T-helper 1 cell treated with Interleukin-12 subunit alpha and Interleukin-12 subunit beta and Interleukin-4 antibody, amounts not matched to agents 30 μg/mL and 1 μg/mL, for 36 hours (primary cell): ENCODE measurements around the gene SFT2D1.

Experiments
- H3K27ac Mint-ChIP-seq: one replicate; pipeline ENCODE4 v1.8.0; 2021; ENCODE audit warnings: mild to moderate bottlenecking, mixed read lengths
- H3K27me3 Mint-ChIP-seq: one replicate; pipeline ENCODE4 v1.8.0; 2021; ENCODE audit warnings: low read depth, mixed read lengths
- H3K36me3 Mint-ChIP-seq: one replicate; pipeline ENCODE4 v1.8.0; 2021; ENCODE audit warnings: low read depth, mixed read lengths
- H3K4me1 Mint-ChIP-seq: one replicate; pipeline ENCODE4 v1.8.0; 2021; ENCODE audit warnings: low read depth, mixed read lengths
- H3K4me3 Mint-ChIP-seq: one replicate; pipeline ENCODE4 v1.8.0; 2021; ENCODE audit warnings: mild to moderate bottlenecking, moderate library complexity, mixed read lengths
- H3K9me3 Mint-ChIP-seq: one replicate; pipeline ENCODE4 v1.8.0; 2021; ENCODE audit warnings: mixed read lengths

SFT2D1 gene

DNA sequence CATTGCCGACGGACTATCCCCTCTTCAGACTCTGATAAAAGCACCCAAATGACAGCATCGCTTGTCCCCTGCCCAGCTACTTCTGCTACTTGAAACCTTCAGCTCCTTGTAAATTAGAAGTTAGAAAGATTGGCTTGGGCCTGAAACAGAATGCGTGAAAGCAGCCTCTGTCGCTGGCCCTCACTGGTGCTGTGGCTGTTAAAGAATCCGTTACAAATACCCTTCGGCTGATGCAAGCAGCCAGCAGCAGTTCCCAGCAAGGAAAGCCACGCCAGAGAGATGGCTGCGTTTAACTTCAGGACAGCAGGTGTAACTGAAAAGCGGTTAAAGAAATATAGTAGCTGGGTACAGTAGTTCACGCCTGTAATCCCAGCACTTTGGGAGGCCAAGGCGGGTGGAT, 31.7 kb downstream of the SFT2D1 start:
- Mint-ChIP-seq H3K9me3 (no peaks in the 10 kb centered on the region), H3K36me3 (no peaks in the 10 kb centered on the region), H3K4me1 (no peaks in the 10 kb centered on the region), H3K4me3 (no peak overlapping the region), H3K27me3 (peaks cover 42% of the 10 kb centered on the region), H3K27ac (no peak overlapping the region)

DNA sequence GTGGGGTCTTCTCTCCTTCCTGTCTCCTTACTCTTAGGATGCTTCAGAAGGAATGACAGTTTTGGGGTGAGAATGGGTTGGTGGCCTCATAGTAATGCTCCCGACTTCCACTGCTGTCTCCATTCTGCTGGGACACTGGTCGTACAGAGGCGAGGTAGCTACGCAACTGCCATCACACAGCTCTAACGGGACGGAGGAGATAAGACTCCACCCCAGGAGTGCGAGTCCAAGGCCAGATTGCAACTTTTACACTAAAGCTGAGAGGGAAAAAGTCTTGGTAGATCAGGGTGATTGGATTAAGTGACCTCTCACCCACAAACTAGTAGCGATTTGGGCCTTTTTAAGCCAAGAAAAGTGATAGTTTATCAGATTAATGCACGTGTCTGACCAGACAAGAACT, 32.4 kb downstream of the SFT2D1 start:
- no peaks in the 10 kb centered on the region for H3K4me1 Mint-ChIP-seq
- H3K27me3 Mint-ChIP-seq = peaks cover 45% of the 10 kb centered on the region
- H3K9me3 Mint-ChIP-seq = no peaks in the 10 kb centered on the region
- H3K27ac Mint-ChIP-seq = no peak overlapping the region
- no peaks in the 10 kb centered on the region for H3K36me3 Mint-ChIP-seq
- no peak overlapping the region for H3K4me3 Mint-ChIP-seq

- Mint-ChIP-seq H3K4me1 (no peaks in the 10 kb centered on the region), H3K27me3 (peaks cover 49% of the 10 kb centered on the region), H3K9me3 (no peaks in the 10 kb centered on the region), H3K4me3 (no peak overlapping the region), H3K36me3 (no peaks in the 10 kb centered on the region), H3K27ac (no peak overlapping the region)
Measured at GRCh38 chr6:166308769-166309589, 33.4 kb downstream of the SFT2D1 start.

DNA sequence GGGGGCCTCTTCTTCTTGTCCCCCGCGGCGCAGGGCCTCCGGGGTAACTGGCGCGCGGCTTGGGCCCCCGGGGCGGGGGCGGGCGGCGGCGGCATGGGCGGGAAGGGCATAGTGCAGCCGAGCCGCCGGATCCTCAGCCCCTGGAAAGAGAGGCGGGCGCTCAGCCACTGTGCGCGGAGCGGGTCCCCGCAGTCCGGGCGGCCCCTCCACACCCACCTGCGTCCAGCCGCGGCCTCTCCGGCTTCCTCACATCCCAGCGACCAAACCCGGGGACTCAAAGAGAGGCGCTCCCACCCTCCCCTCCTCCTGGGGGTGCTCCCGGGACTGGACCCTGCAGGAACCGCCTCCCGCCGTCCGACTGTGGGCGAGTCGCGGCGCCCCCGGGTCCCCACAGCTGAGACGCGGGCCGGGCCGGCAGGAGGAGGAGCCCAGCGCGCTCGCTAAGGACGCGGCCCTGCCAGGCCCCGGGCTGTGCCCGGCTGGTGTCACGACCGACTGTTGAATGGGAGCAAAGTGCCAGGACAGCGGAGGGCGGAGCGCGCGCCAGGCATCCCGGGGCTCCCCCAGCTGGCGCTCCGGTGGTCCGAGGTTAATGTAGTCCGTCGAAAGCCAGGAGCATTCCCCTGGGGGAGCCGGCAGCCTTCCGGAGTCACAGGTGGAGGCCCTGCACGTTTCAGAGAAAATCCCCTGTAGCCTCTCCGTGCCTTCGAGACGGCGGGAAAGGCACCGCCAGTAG, 34.1 kb downstream of the SFT2D1 start, which contains the start of gene PRR18:
Gene PRR18, minus strand, starts transcription at position 360 of the 736 bp plus-strand sequence. Its CDS starts 250 bp downstream, at position 110.
- Mint-ChIP-seq H3K4me1 (no peaks in the 10 kb centered on the region), H3K9me3 (no peaks in the 10 kb centered on the region), H3K4me3 (no peak within 1 kb of the TSS)

DNA sequence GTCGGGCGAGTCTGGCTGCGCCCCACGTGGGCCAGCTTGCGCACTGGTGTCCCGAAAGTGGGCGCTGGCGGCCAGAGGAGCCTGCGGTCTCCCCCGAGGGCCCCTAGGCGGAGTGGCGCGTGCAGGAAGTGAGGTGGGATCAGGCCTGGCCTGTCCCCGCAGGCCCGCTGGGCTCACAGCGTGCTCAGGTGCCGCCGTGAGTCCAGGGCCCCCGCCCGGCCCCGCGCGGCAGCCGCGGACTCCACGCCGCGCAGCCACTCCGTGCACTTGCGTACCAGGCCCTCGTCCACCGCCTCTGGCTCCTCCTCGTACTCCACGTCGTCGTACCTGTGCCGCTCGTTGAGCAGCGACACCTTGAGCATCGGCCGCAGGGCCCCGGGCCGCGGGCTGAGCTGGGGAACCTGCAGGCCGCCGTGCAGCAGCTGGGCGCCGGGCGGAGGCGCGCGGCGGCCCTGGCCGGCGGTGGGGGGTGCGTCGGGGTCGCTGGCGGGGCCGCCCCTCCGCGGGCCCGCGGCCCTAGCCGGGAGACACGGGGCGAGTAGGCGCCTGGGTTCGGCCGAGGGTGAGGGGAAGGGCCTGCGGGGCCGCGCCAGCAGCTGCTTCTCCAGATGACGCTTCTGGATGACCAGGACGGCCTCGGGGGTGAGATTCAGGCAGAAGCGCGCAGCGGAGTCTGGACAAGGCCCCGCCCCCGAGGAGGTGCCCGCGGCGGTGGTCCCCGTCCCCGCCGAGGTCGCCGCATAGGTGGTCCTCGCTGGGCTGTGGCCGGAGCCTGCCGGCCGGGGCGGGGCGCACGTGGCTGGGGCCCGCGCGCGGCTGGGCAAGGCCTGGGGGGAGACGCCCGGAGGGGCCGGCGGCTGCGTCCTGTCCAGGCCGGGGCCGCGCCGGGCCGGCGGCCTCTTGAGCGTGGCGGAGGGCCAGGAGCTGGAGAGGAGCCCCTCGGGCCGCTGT, 35.0 kb downstream of the SFT2D1 start:
- Mint-ChIP-seq H3K4me3 (no peak overlapping the region), H3K4me1 (no peaks in the 10 kb centered on the region), H3K9me3 (no peaks in the 10 kb centered on the region), H3K36me3 (no peaks in the 10 kb centered on the region), H3K27ac (no peak overlapping the region), H3K27me3 (peaks cover 60% of the 10 kb centered on the region)

More for the DNA sequence above, 34.1 kb downstream of the SFT2D1 start, which contains the start of gene PRR18:
- Mint-ChIP-seq H3K27ac (no peak within 1 kb of the TSS), H3K27me3 (peaks cover 54% of the 10 kb centered on the region), H3K36me3 (no peaks in the 10 kb centered on the region)

DNA sequence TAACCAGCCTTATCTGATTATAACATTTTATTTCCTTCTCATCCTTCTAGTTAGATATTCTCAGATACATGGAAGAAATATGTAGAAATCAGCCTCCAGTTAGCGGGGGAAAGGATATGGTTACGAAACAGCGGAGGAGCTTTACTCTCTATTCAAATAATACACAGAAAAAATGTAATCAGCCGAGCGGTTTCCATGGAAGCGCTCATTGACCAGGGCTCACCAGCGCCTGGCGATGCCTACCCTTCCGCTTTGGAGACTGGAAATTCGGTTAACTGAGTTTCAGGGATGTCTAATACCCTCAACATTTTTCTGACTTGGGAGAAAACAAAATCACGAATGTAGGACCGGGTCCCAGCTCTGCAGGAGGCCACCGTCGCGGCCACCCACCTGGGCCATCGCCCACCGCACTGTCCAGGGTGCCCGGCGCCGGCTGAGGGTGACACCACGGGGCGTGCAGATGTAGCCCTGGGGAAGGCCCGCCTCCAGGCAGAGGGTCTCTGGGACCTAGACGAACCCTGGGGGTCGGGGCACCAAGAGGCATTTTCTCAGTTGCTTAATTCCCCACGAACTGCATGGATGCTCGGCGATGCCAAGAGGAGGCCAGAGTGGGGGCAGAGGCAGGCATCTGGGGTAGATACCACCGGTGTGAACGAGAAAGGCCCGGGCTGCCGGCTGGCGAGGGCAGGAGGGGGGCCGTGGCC, 35.8 kb downstream of the SFT2D1 start:
- no peaks in the 10 kb centered on the region for H3K4me1 Mint-ChIP-seq
- H3K9me3 Mint-ChIP-seq = no peaks in the 10 kb centered on the region
- no peak overlapping the region for H3K4me3 Mint-ChIP-seq
- no peaks in the 10 kb centered on the region for H3K36me3 Mint-ChIP-seq
- peaks cover 64% of the 10 kb centered on the region for H3K27me3 Mint-ChIP-seq
- H3K27ac Mint-ChIP-seq = no peak overlapping the region

GRCh38 chr6:166305562-166306117, 36.7 kb downstream of the SFT2D1 start:
- H3K27me3 Mint-ChIP-seq = peaks cover 65% of the 10 kb centered on the region

GRCh38 chr6:166304106-166304505, 38.2 kb downstream of the SFT2D1 start:
- H3K9me3 Mint-ChIP-seq = no peaks in the 10 kb centered on the region
- no peaks in the 10 kb centered on the region for H3K4me1 Mint-ChIP-seq
- H3K4me3 Mint-ChIP-seq = no peak overlapping the region
- H3K27ac Mint-ChIP-seq = no peak overlapping the region
- H3K36me3 Mint-ChIP-seq = no peaks in the 10 kb centered on the region
- peaks cover 55% of the 10 kb centered on the region for H3K27me3 Mint-ChIP-seq

More at GRCh38 chr6:166305562-166306117, 36.7 kb downstream of the SFT2D1 start:
- Mint-ChIP-seq H3K36me3 (no peaks in the 10 kb centered on the region), H3K4me3 (no peak overlapping the region), H3K27ac (no peak overlapping the region), H3K4me1 (no peaks in the 10 kb centered on the region), H3K9me3 (no peaks in the 10 kb centered on the region)

- Mint-ChIP-seq H3K9me3 (no peaks in the 10 kb centered on the region), H3K27me3 (peaks cover 52% of the 10 kb centered on the region), H3K4me3 (no peak overlapping the region), H3K36me3 (no peaks in the 10 kb centered on the region), H3K27ac (no peak overlapping the region), H3K4me1 (no peaks in the 10 kb centered on the region)
Measured at GRCh38 chr6:166301611-166302529, 40.5 kb downstream of the SFT2D1 start.

DNA sequence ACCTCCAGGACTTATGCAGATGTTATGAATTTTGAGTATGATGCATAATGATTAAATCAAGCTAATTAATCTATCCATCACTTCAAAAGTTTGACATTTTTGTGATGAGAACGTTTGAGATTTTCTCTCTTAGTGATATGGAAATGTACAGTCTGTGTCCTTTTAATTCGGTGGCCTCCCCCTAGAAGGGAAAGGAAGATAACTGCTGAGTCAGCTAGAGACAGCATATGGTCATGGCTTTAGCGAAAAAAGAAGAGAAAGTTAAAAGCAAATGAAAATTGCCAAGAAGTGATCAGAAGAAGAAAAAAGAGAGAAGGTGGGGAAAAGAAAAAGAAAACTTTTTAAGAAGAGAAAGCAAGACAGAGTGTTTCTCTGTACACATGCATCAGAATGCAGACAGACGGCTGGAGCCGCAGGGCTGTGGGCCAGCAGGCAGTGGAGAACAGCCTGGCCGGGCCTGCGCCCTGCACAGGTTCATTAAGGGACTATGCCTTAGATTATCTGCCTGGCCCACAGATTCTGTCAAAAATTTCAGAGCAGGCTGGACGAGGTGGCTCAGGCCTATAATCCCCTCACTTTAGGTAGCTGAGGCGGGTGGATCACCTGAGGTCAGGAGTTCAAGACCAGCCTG, 41.9 kb downstream of the SFT2D1 start:
- Mint-ChIP-seq H3K9me3 (no peaks in the 10 kb centered on the region), H3K36me3 (no peaks in the 10 kb centered on the region), H3K4me1 (no peaks in the 10 kb centered on the region), H3K4me3 (no peak overlapping the region), H3K27me3 (peaks cover 42% of the 10 kb centered on the region), H3K27ac (no peak overlapping the region)

DNA sequence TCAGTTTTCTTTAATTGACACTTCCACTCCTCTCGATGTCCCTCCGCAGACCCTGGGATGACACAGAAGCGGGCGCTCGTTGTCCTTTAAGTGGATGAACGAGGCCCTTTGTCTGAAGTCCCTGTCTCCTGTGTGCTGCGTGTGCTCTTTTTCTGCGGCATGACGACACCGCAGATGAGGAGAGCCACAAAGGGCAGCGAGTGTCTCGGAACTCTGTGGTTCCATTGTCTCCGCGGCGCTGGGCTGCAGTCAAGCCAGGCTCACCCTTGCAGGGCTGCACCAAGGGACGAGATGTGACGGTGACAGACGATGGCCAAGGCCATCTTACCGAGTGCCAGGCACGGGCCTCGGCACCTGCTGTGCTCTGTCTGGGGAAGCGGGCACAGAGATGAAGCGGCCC, 44.7 kb downstream of the SFT2D1 start:
- H3K4me3 Mint-ChIP-seq = no peak overlapping the region
- H3K36me3 Mint-ChIP-seq = no peaks in the 10 kb centered on the region
- H3K27me3 Mint-ChIP-seq = peaks cover 32% of the 10 kb centered on the region
- H3K9me3 Mint-ChIP-seq = no peaks in the 10 kb centered on the region
- H3K4me1 Mint-ChIP-seq = no peaks in the 10 kb centered on the region
- H3K27ac Mint-ChIP-seq = no peak overlapping the region

GRCh38 chr6:166296035-166296883, 46.1 kb downstream of the SFT2D1 start:
- Mint-ChIP-seq H3K9me3 (no peaks in the 10 kb centered on the region), H3K36me3 (no peaks in the 10 kb centered on the region), H3K27ac (no peak overlapping the region), H3K4me1 (no peaks in the 10 kb centered on the region), H3K27me3 (peaks cover 29% of the 10 kb centered on the region), H3K4me3 (no peak overlapping the region)
